Measurements from ENCODE around the gene CDCA7. TPM values are rescaled to one million over a fixed set of nuclear protein-coding genes. Genes with fewer than 3 reads are reported as not detected.
"Not testable (repeated sequence)": the region's sequence is repeated elsewhere in the genome, so short reads cannot be mapped to it uniquely, and the experiment has no call there.

Gene CDCA7
- total RNA-seq, 3 donors from 2014 or later: 0.16 to 3.2 (median 2.3) TPM

- Histone ChIP-seq H3K27ac (no peak overlapping the region), H3K9me3 (no peaks in the 10 kb centered on the region), H3K27me3 (peaks cover 0 to 27% of the 10 kb centered on the region in 2 donors), H3K36me3 (no peaks in the 10 kb centered on the region), H3K4me3 (no peak overlapping the region), H3K4me1 (no peaks in the 10 kb centered on the region)
- intact Hi-C loops (cut with DNase I; ENCODE audit: low total_unique reads): no loop called here
- DNase-seq (ENCODE audit: low spot score in 2 of 2): no peak
- TF ChIP-seq POLR2AphosphoS5 (IDR thresholded peaks at IDR 0.05): no peak
- TF ChIP-seq, protein P1, sequence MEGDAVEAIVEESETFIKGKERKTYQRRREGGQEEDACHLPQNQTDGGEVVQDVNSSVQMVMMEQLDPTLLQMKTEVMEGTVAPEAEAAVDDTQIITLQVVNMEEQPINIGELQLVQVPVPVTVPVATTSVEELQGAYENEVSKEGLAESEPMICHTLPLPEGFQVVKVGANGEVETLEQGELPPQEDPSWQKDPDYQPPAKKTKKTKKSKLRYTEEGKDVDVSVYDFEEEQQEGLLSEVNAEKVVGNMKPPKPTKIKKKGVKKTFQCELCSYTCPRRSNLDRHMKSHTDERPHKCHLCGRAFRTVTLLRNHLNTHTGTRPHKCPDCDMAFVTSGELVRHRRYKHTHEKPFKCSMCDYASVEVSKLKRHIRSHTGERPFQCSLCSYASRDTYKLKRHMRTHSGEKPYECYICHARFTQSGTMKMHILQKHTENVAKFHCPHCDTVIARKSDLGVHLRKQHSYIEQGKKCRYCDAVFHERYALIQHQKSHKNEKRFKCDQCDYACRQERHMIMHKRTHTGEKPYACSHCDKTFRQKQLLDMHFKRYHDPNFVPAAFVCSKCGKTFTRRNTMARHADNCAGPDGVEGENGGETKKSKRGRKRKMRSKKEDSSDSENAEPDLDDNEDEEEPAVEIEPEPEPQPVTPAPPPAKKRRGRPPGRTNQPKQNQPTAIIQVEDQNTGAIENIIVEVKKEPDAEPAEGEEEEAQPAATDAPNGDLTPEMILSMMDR (IDR thresholded peaks at IDR 0.05): no peak
- TF ChIP-seq POLR2A (IDR thresholded peaks at IDR 0.05): no peak
Observed at GRCh38 chr2:173359231-173359630, 4.6 kb downstream of the CDCA7 start.

DNA sequence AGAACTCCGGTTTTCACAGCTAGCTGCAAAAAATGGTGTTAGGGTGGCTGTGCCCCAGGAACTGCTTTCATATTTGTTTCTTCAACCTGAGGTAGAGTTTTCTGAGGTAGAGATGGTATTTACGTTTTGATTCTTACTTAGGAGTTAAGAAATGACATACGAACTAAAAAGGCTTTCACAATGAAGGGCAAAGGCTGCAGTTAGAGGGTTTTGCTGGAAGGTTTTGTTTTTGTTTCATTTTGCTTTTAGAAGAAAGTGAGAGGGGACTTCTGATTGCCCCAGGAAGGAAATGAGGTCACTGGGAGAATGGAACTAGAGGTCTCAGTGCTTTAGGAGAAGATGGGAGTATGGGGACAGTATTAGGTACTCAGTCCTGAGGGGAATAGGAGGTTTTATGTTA lies 15.5 kb downstream of the CDCA7 start:
- intact Hi-C loops (cut with DNase I; ENCODE audit: low total_unique reads): no loop called here

GRCh38 chr2:173371023-173371422 lies 16.4 kb downstream of the CDCA7 start:
- intact Hi-C loops (cut with DNase I; ENCODE audit: low total_unique reads): no loop called here
- no peaks in the 10 kb centered on the region for H3K36me3 ChIP-seq
- DNase-seq (ENCODE audit: low spot score in 2 of 2): no peak
- H3K4me1 ChIP-seq: no peaks in the 10 kb centered on the region
- no peak overlapping the region for H3K4me3 ChIP-seq
- H3K9me3 ChIP-seq: no peaks in the 10 kb centered on the region
- TF ChIP-seq POLR2A (IDR thresholded peaks at IDR 0.05): no peak
- no peak for TF ChIP-seq POLR2AphosphoS5 (IDR thresholded peaks at IDR 0.05)
- TF ChIP-seq, protein P1 (IDR thresholded peaks at IDR 0.05): no peak
- H3K27me3 ChIP-seq: no peaks in the 10 kb centered on the region
- H3K27ac ChIP-seq: no peak overlapping the region

More for the DNA sequence above, 15.5 kb downstream of the CDCA7 start:
- H3K36me3 ChIP-seq: no peaks in the 10 kb centered on the region
- no peaks in the 10 kb centered on the region for H3K4me1 ChIP-seq
- DNase-seq (ENCODE audit: low spot score in 2 of 2): no peak
- H3K9me3 ChIP-seq: no peaks in the 10 kb centered on the region
- TF ChIP-seq POLR2AphosphoS5 (IDR thresholded peaks at IDR 0.05) (no peak), POLR2A (IDR thresholded peaks at IDR 0.05) (no peak)
- TF ChIP-seq, protein P1 (IDR thresholded peaks at IDR 0.05): no peak
- no peak overlapping the region for H3K27ac ChIP-seq
- no peak overlapping the region for H3K4me3 ChIP-seq
- no peaks in the 10 kb centered on the region for H3K27me3 ChIP-seq

GRCh38 chr2:173373290-173373689 lies 18.6 kb downstream of the CDCA7 start:
- Histone ChIP-seq H3K4me1 (no peaks in the 10 kb centered on the region), H3K4me3 (no peak overlapping the region), H3K36me3 (no peaks in the 10 kb centered on the region), H3K27me3 (no peaks in the 10 kb centered on the region), H3K27ac (no peak overlapping the region), H3K9me3 (no peaks in the 10 kb centered on the region)
- TF ChIP-seq, protein P1 (IDR thresholded peaks at IDR 0.05): no peak
- no peak for TF ChIP-seq POLR2A (IDR thresholded peaks at IDR 0.05)
- no peak for TF ChIP-seq POLR2AphosphoS5 (IDR thresholded peaks at IDR 0.05)
- intact Hi-C loops (cut with DNase I; ENCODE audit: low total_unique reads): no loop called here
- DNase-seq (ENCODE audit: low spot score in 2 of 2): no peak

- Histone ChIP-seq H3K4me3 (no peak overlapping the region), H3K36me3 (no peaks in the 10 kb centered on the region), H3K27me3 (no peaks in the 10 kb centered on the region), H3K9me3 (no peaks in the 10 kb centered on the region), H3K4me1 (no peaks in the 10 kb centered on the region), H3K27ac (no peak overlapping the region)
- intact Hi-C loops (cut with DNase I; ENCODE audit: low total_unique reads): loop anchor here (1.0 kb wide), 1 partner anchor 16 kb away; no protein-coding TSS in a partner anchor
- TF ChIP-seq POLR2AphosphoS5 (IDR thresholded peaks at IDR 0.05): no peak
- TF ChIP-seq, protein P1 (IDR thresholded peaks at IDR 0.05): no peak
- no peak for DNase-seq (ENCODE audit: low spot score in 2 of 2)
Observed at GRCh38 chr2:173374634-173375033, 20.0 kb downstream of the CDCA7 start.

DNA sequence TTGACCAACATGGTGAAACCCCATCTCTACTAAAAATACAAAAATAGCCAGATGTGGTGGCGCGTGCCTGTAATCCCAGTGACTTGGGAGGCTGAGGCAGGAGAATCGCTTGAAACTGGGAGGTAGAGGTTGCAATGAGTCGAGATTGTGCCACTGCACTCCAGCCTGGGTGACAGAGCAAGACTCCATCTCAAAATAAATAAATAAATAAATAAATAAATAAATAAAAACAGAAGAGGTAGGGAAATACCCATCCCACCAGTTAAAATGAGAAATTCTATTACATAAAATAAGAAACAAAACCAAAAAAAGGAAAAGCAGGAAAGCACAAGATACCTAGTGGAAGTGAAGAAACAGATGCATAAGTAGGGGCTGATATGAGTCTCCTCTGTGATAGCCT lies 30.9 kb downstream of the CDCA7 start:
- H3K27me3 ChIP-seq; H3K36me3 ChIP-seq; H3K4me3 ChIP-seq; H3K9me3 ChIP-seq; intact Hi-C loops (cut with DNase I; ENCODE audit: low total_unique reads); DNase-seq (ENCODE audit: low spot score in 2 of 2); H3K4me1 ChIP-seq; H3K27ac ChIP-seq: not testable (repeated sequence)
